ENCODE results near the gene RNF217. TPM values are rescaled to one million over a fixed set of nuclear protein-coding genes. Genes with fewer than 3 reads are reported as not detected.
"Not testable (repeated sequence)": the region's sequence is repeated elsewhere in the genome, so short reads cannot be mapped to it uniquely, and the experiment has no call there.

The RNF217 gene
- total RNA-seq, 2 donors from 2014 or later, result 1.4 to 3.6 TPM

- H3K27me3 Mint-ChIP-seq, result peaks cover 0 to 24% of the 10 kb centered on the region in 2 donors
- no peaks in the 10 kb centered on the region for H3K4me1 Mint-ChIP-seq (ENCODE audit: low read depth in 2 of 2)
- H3K4me3 Mint-ChIP-seq, result no peak overlapping the region
- H3K9me3 Mint-ChIP-seq, result no peaks in the 10 kb centered on the region
- H3K36me3 Mint-ChIP-seq, result no peaks in the 10 kb centered on the region
- DNase-seq (ENCODE audit: low spot score), result no peak
- no peak overlapping the region for H3K27ac Mint-ChIP-seq
- no peak for ATAC-seq
Measured at GRCh38 chr6:125121894-125122293, 159.7 kb downstream of the RNF217 start.

DNA sequence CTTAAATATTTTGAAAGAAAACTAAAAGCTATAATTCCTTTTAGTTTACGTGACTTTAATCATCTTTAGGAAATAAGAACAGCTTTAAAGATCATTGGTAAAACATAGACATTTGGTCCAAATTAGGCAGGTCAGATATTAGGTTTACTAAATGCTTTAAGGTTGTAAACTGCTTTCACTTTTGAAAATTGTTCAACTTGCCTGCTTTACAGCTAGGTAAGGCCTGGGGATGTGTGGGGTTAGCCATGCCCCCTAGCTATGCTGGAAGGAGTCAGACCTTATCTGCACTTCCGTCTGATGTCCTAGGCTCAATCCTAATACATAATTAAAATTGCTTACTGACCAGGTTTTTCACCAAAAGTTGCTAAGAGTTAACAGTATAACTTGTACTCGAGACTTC lies 160.8 kb downstream of the RNF217 start:
- Mint-ChIP-seq H3K9me3 (no peaks in the 10 kb centered on the region), H3K36me3 (no peaks in the 10 kb centered on the region), H3K4me1 (ENCODE audit: low read depth in 2 of 2) (no peaks in the 10 kb centered on the region), H3K27ac (no peak overlapping the region), H3K27me3 (peaks cover 0 to 24% of the 10 kb centered on the region in 2 donors), H3K4me3 (no peak overlapping the region)
- DNase-seq (ENCODE audit: low spot score), result no peak
- no peak for ATAC-seq

GRCh38 chr6:125123468-125124048 lies 161.3 kb downstream of the RNF217 start:
- Mint-ChIP-seq H3K4me3 (no peak overlapping the region), H3K9me3 (no peaks in the 10 kb centered on the region), H3K27ac (no peak overlapping the region), H3K36me3 (no peaks in the 10 kb centered on the region), H3K4me1 (ENCODE audit: low read depth in 2 of 2) (no peaks in the 10 kb centered on the region), H3K27me3 (peaks cover 0 to 24% of the 10 kb centered on the region in 2 donors)
- no peak for ATAC-seq
- DNase-seq (ENCODE audit: low spot score), result no peak

DNA sequence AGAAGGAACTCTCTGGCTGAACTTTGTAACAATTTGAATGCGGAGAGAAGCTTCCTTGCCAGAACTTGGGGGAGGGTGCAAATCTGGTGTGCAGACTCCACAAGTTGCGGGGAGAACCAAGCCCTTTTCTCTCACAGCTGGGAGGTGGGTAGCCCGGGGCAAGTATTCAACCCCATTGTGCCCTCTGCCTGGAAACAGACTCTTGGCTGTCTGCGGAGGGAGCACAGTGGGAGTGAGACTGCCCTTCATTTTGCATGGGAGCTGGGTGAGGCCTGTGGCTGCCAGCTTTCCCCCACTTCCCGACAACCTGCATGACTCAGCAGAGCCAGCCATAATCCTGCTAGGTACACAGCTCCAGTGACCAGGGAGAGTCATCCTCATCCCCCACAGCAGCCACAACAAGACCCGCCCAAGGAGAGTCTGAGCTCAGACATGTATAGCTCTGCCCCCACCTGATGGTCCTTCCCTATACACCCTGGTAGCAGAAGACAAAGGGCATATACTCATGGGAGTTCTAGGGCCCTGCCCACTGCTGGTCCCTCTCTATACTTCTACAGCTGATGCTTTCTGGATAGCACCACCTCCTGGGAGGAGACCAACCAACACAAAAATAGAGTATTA lies 161.9 kb downstream of the RNF217 start:
- ATAC-seq, result no peak
- Mint-ChIP-seq H3K4me3 (no peak overlapping the region), H3K36me3 (no peaks in the 10 kb centered on the region), H3K27ac (no peak overlapping the region), H3K9me3 (no peaks in the 10 kb centered on the region), H3K27me3 (peaks cover under 1 to 27% of the 10 kb centered on the region in 2 donors), H3K4me1 (ENCODE audit: low read depth in 2 of 2) (no peaks in the 10 kb centered on the region)
- DNase-seq (ENCODE audit: low spot score), result no peak

DNA sequence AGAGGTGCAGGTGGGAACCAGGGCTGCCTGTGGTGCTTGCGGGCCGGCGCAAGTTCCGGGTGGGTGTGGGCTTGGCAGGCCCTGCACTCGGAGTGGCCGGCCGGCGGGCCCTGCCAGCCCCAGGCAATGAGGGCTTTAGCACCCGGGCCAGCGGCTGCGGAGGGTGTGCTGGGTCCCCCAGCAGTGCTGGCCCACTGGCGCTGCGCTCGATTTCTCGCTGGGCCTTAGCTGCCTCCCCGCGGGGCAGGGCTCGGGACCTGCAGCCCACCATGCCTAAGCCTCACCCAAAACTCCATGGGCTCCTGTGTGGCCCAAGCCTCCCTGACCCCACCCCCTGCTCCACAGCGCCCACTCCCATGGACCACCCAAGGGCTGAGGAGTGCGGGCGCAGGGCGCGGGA lies 163.6 kb downstream of the RNF217 start:
- not testable (repeated sequence) for H3K27ac Mint-ChIP-seq; H3K36me3 Mint-ChIP-seq; H3K9me3 Mint-ChIP-seq; DNase-seq (ENCODE audit: low spot score); ATAC-seq; H3K4me3 Mint-ChIP-seq; H3K4me1 Mint-ChIP-seq (ENCODE audit: low read depth in 2 of 2)
- H3K27me3 Mint-ChIP-seq, result peaks cover 6 to 40% of the 10 kb centered on the region in 2 donors

DNA sequence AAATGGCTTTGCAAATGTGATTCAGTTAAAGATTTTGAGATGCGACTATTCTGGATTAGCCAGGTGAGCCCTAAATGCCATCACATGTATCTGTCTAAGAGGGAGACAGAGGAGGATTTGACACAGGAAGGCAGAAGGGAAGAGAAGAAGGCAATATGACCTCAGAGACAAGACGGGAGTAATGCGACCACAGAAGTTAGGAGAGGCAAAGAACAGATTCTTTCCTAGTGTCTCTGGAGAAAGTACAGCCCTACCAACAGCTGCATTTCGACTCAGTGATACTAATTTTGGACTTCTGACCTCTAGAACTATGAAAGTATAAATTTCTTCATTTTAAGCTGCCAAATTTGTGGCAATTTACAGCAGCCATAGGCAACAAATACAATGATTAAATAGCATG lies 167.1 kb downstream of the RNF217 start:
- ATAC-seq (no peak), DNase-seq (ENCODE audit: low spot score) (no peak)
- no peak overlapping the region for H3K27ac Mint-ChIP-seq
- no peak overlapping the region for H3K4me3 Mint-ChIP-seq
- peaks cover 9 to 27% of the 10 kb centered on the region in 2 donors for H3K27me3 Mint-ChIP-seq
- no peaks in the 10 kb centered on the region for H3K36me3 Mint-ChIP-seq
- no peaks in the 10 kb centered on the region for H3K4me1 Mint-ChIP-seq (ENCODE audit: low read depth in 2 of 2)
- no peaks in the 10 kb centered on the region for H3K9me3 Mint-ChIP-seq

DNA sequence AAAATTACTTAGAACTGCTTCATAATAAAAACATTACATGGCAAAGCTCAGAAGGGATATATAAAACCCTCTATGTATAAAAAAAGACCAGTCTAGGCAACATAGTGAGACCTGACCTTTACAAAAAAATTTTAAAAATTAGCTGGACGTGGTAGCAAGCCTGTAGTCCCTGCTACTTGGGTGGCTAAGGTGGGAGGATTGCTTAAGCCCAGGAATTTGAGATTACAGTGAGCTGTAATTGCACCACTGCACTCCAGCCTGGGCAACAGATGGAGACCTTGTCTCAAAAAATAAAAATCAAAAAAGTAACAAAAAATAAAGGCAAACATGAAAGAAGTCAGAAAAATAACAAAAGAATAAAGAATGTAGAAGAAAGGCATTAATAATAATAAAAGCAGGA lies 169.8 kb downstream of the RNF217 start:
- Mint-ChIP-seq H3K36me3 (no peaks in the 10 kb centered on the region), H3K4me1 (ENCODE audit: low read depth in 2 of 2) (no peaks in the 10 kb centered on the region), H3K27me3 (peaks cover 18 to 34% of the 10 kb centered on the region in 2 donors), H3K27ac (no peak overlapping the region), H3K9me3 (no peaks in the 10 kb centered on the region), H3K4me3 (no peak overlapping the region)
- ATAC-seq, result no peak
- DNase-seq (ENCODE audit: low spot score), result no peak

- Mint-ChIP-seq H3K36me3 (no peaks in the 10 kb centered on the region), H3K4me1 (ENCODE audit: low read depth in 2 of 2) (no peaks in the 10 kb centered on the region), H3K27ac (no peak overlapping the region), H3K9me3 (no peaks in the 10 kb centered on the region), H3K4me3 (no peak overlapping the region), H3K27me3 (peaks cover 13 to 15% of the 10 kb centered on the region in 2 donors)
- no peak for DNase-seq (ENCODE audit: low spot score)
- no peak for ATAC-seq
Measured at GRCh38 chr6:125136378-125136777, 174.1 kb downstream of the RNF217 start.

DNA sequence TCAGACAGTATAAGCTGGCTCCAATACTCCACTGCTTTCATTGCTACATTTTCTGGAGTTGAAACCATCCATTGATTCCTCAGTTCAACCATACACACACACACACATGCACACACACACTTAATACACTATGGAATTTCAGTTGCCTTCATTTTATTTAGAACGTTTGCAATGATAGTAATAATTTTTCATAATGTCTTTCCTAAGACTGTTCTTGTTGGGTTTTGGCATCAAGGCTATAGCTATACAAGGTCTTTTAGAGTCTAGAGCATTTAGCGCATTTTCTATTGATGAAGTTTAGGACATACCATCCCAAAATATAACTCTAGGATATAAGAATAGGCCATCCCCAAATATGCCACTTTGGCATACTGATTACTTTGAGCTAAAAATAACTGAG lies 175.8 kb downstream of the RNF217 start:
- Mint-ChIP-seq H3K27ac (no peak overlapping the region), H3K36me3 (no peaks in the 10 kb centered on the region), H3K9me3 (no peaks in the 10 kb centered on the region), H3K4me1 (ENCODE audit: low read depth in 2 of 2) (no peaks in the 10 kb centered on the region), H3K27me3 (peaks cover 14 to 18% of the 10 kb centered on the region in 2 donors), H3K4me3 (no peak overlapping the region)
- ATAC-seq, result no peak
- DNase-seq (ENCODE audit: low spot score), result no peak

DNA sequence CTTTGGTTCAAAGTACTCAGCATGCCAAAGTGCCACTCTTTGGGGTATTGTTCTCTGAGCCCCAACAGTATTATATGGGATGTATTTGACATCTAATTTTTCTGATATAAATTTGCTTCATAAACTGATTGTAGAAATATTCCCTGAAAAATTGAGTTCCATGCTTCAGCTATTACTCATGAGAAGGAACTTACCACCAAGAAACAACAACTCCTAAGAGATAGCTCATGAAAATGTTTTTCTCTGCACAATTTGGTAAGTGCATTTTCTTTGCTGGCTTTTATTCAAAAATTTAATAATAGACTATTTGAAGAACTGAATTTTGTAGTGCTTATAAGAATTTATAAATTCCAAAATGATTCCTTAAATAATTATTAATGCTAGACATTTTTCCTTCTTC lies 178.6 kb downstream of the RNF217 start:
- no peak for DNase-seq (ENCODE audit: low spot score)
- Mint-ChIP-seq H3K27me3 (peaks cover 17 to 22% of the 10 kb centered on the region in 2 donors), H3K4me3 (no peak overlapping the region), H3K9me3 (no peaks in the 10 kb centered on the region), H3K36me3 (no peaks in the 10 kb centered on the region), H3K4me1 (ENCODE audit: low read depth in 2 of 2) (no peaks in the 10 kb centered on the region), H3K27ac (no peak overlapping the region)
- ATAC-seq, result no peak

Other genes starting within 250 kb of the RNF217 start
- not detected for gene TPD52L1, start 191.3 kb downstream of the RNF217 start, total RNA-seq

Data from natural killer cell treated with Interleukin-12 subunit alpha and Interleukin-12 subunit beta and Interleukin-15 and Interleukin-18, amount 100 ng/mL, for 72 hours (primary cell).